ENCODE data around the gene HAUS6.

DNA sequence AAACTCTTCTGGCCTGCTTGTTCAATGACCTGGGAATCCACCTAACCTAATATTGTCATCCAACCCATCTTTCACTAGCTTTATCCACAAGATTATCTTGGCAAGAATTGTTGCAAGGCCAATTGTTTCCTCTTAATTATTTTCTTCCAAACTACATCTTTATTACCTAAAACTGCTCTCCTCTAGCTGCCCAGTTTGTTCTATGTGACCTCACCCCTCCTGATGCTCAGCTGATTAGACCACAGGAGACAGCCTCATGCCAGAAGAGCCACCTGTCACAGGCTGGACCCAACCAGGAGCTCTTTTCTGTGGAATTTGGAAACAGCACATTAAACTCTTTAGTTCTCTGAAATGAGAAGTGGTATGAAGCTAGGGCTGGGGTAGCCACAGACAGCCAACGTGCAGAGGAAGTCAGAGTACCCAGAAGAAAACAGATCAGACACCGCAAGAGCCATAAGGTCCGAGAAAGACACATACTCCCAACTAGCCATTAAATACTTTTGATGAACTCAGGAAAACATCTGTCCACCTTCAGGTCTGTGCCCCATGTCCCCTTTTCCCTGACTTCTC lies 81.7 kb downstream of the HAUS6 start:
- TF ChIP-seq HDGF (IDR thresholded peaks at IDR 0.05; ENCODE audit: borderline replicate concordance), result no peak
- no peak for TF ChIP-seq SUZ12 (IDR thresholded peaks at IDR 0.05)
- no peak for TF ChIP-seq BHLHE40 (IDR thresholded peaks at IDR 0.05; ENCODE audit: borderline replicate concordance)
- TF ChIP-seq SP1 (IDR thresholded peaks at IDR 0.05), result no peak
- TF ChIP-seq ARNT (IDR thresholded peaks at IDR 0.05), result no peak
- TF ChIP-seq, protein P1, sequence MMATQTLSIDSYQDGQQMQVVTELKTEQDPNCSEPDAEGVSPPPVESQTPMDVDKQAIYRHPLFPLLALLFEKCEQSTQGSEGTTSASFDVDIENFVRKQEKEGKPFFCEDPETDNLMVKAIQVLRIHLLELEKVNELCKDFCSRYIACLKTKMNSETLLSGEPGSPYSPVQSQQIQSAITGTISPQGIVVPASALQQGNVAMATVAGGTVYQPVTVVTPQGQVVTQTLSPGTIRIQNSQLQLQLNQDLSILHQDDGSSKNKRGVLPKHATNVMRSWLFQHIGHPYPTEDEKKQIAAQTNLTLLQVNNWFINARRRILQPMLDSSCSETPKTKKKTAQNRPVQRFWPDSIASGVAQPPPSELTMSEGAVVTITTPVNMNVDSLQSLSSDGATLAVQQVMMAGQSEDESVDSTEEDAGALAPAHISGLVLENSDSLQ (IDR thresholded peaks at IDR 0.05), result no peak
- TF ChIP-seq ELF4 (IDR thresholded peaks at IDR 0.05), result no peak
- no peak for TF ChIP-seq FOXA1 (IDR thresholded peaks at IDR 0.05)
- no peak for TF ChIP-seq ZNF384 (IDR thresholded peaks at IDR 0.05)
- TF ChIP-seq TARDBP (IDR thresholded peaks at IDR 0.05), result no peak
- TF ChIP-seq LEF1 (IDR thresholded peaks at IDR 0.05; ENCODE audit: borderline replicate concordance), result no peak
- TF ChIP-seq FOXM1 (IDR thresholded peaks at IDR 0.05; ENCODE audit: borderline replicate concordance), result no peak

All from HEK293T (cell line).